Left lobe of liver (tissue), 2 donors: ENCODE results near the gene SEMA7A. TPM values are rescaled to one million over a fixed set of nuclear protein-coding genes. Genes with fewer than 3 reads are reported as not detected.
"Not testable (repeated sequence)": the region's sequence is repeated elsewhere in the genome, so short reads cannot be mapped to it uniquely, and the experiment has no call there.

Experiments used
- ATAC-seq: fragments of 200-7000 bp; cut with Tn5 transposase; one replicate; pipeline ENCODE4 v1.9.1; 2020; ENCODE audit warnings: mild to moderate bottlenecking, moderate library complexity
- DNase-seq: peaks from one replicate; pipeline ENCODE4 v3.0.0-alpha.2; 2020; ENCODE audit warnings: low spot score
- total RNA-seq: library from RNA; stranded (reverse); gene quantifications from one replicate; pipeline ENCODE4 v1.2.1, GENCODE V29; 2021
- donor health status: DM: no; HTN: no; CAD: no; lungs with moderate emphysema.
- donor health status: DM: no; HTN: yes; CAD: no.

Gene SEMA7A
- total RNA-seq, 1 donor from 2014 or later, result 0.53 TPM

- no peak for ATAC-seq
Observed at GRCh38 chr15:74400915-74401757, 32.6 kb downstream of the SEMA7A start.

GRCh38 chr15:74400313-74400860 is 33.4 kb downstream of the SEMA7A start:
- DNase-seq, result no peak

More at GRCh38 chr15:74400915-74401757, 32.6 kb downstream of the SEMA7A start:
- DNase-seq, result no peak

GRCh38 chr15:74399511-74400312 is 34.0 kb downstream of the SEMA7A start:
- DNase-seq, result no peak
- no peak for ATAC-seq

More at GRCh38 chr15:74400313-74400860, 33.4 kb downstream of the SEMA7A start:
- ATAC-seq, result no peak

- DNase-seq (no peak), ATAC-seq (no peak)
Observed at GRCh38 chr15:74399100-74399499, 34.7 kb downstream of the SEMA7A start.

GRCh38 chr15:74398183-74398582 is 35.6 kb downstream of the SEMA7A start:
- ATAC-seq (no peak), DNase-seq (no peak)

- ATAC-seq, result no peak
Observed at GRCh38 chr15:74397239-74398068, 36.3 kb downstream of the SEMA7A start.

GRCh38 chr15:74396445-74397238 is 37.1 kb downstream of the SEMA7A start:
- DNase-seq, result no peak

More at GRCh38 chr15:74397239-74398068, 36.3 kb downstream of the SEMA7A start:
- no peak for DNase-seq

GRCh38 chr15:74396146-74396438 is 37.7 kb downstream of the SEMA7A start:
- no peak for DNase-seq
- no peak for ATAC-seq

More at GRCh38 chr15:74396445-74397238, 37.1 kb downstream of the SEMA7A start:
- no peak for ATAC-seq

GRCh38 chr15:74395319-74396145 is 38.2 kb downstream of the SEMA7A start:
- DNase-seq (no peak), ATAC-seq (no peak)

- no peak for DNase-seq
Observed at GRCh38 chr15:74394090-74394846, 39.5 kb downstream of the SEMA7A start.

GRCh38 chr15:74393423-74393822 is 40.3 kb downstream of the SEMA7A start:
- no peak for DNase-seq
- ATAC-seq, result no peak

More at GRCh38 chr15:74394090-74394846, 39.5 kb downstream of the SEMA7A start:
- ATAC-seq, result no peak

GRCh38 chr15:74392902-74393301 is 40.9 kb downstream of the SEMA7A start:
- DNase-seq (no peak), ATAC-seq (no peak)

GRCh38 chr15:74392451-74392830 is 41.3 kb downstream of the SEMA7A start:
- DNase-seq, result no peak

GRCh38 chr15:74391582-74392450 is 41.9 kb downstream of the SEMA7A start:
- ATAC-seq (no peak), DNase-seq (no peak)

More at GRCh38 chr15:74392451-74392830, 41.3 kb downstream of the SEMA7A start:
- ATAC-seq, result no peak

GRCh38 chr15:74390647-74391288 is 43.0 kb downstream of the SEMA7A start:
- DNase-seq, result no peak
- ATAC-seq, result no peak

- not testable (repeated sequence) for DNase-seq, ATAC-seq
Observed at GRCh38 chr15:74390049-74390646, 43.6 kb downstream of the SEMA7A start.
